NCI-H1694 treated with DMSO at 0.1 percent for 48 hours (cell line): ENCODE data around the gene PLCB3.

Experiments
- DNase-seq: peaks from one replicate; lab custom pipeline; 2025; lab: John Stamatoyannopoulos, UW

Gene PLCB3

GRCh38 chr11:64250415-64251015 lies 815 bp upstream of the PLCB3 start:
- no peak for DNase-seq

DNA sequence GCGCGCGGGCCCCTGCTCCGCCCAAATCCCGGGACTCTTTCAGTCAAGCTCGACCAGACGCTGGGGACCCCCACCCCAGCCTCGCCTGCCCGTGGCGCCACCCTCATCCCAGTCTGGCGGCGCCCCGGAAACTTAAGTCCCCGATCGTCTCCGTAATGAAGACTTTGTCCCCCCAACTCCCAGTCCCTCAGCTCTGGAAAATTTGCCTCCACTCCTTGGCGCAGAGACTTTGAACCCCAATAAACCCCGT lies 348 bp downstream of the PLCB3 start:
- no peak for DNase-seq

GRCh38 chr11:64252003-64252872 lies 908 bp downstream of the PLCB3 start:
- no peak for DNase-seq

DNA sequence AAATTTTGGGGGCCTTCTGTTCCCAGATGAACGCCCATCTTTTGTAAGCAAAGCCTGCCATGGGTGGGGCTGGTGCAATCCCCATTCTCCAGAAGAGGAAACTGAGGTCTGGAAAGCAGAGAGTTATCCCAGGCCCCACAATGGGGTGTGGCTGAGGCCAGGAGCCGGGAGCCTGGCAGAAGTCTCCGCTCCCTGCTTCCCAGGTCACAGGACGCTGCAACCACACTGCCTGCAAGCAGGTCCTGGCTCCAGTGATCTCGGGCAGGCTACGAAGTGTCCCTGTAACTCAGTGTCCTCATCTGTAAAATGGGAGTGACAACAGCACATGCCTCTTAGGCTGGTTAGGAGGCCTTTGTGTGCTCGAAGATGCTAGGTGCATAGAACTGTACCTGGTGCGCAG lies 1.7 kb downstream of the PLCB3 start:
- DNase-seq, result no peak

DNA sequence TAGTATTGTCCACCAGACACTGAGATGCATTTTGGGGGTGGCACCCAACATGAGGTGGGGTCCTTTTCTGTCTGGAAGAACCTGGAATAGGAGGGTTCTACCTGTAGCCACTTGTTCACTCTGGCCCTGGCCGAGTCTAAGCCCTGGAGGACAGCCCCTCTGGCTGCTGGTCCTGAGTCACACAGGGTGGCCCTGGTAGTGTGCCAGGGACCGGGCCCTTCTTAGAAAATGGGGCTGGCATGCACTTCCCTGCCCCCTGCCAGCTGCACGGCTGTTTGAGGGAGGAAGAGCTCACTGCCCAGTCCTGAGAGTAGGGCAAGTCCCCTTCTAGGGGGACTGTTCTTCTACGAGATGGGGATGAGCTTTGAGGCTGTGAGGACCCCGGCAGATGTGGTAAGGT lies 2.2 kb downstream of the PLCB3 start:
- DNase-seq, result no peak

- DNase-seq, result no peak
Observed at GRCh38 chr11:64254326-64254725, 3.0 kb downstream of the PLCB3 start.

DNA sequence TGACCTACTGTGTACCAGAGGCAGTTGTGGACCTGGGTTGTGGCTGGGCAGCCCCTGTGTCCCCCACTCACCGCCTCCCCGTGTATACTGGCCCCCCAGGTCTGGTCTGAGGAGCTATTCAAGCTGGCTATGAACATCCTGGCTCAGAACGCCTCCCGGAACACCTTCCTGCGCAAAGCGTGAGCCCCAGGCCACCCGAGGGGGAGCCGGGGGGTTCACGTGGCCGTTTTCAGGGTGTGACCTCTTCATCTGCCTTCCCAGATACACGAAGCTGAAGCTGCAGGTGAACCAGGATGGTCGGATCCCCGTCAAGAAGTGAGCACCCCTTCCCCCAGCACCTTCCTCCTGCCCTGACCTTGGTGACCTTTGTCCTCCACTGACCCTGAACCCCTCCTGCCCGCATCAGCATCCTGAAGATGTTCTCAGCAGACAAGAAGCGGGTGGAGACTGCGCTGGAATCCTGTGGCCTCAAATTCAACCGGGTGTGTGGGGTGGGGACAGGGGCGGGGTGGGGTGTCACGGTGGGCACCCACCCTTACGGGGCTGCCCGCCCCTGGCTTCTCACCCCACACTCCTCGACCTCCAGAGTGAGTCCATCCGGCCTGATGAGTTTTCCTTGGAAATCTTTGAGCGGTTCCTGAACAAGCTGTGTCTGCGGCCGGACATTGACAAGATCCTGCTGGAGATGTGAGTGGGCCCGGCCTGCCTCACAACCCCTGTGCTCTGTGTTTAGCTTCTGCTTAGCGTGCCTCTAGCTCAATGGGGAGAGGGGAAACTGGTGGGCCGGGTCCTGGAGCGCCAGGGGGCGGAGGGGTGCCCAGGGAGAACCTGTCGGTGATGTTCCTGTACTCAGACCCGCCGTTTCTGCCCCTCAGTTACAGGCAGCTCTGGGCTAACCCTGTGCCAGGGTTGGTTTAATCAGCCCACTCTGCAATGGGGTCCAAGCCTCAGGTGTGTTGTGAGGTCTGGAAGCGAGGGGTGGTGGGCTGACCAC lies 4.1 kb downstream of the PLCB3 start:
- DNase-seq, result no peak

- DNase-seq, result no peak
Observed at GRCh38 chr11:64256300-64256699, 5.0 kb downstream of the PLCB3 start.

- DNase-seq, result no peak
Observed at GRCh38 chr11:64258356-64258755, 7.0 kb downstream of the PLCB3 start.

DNA sequence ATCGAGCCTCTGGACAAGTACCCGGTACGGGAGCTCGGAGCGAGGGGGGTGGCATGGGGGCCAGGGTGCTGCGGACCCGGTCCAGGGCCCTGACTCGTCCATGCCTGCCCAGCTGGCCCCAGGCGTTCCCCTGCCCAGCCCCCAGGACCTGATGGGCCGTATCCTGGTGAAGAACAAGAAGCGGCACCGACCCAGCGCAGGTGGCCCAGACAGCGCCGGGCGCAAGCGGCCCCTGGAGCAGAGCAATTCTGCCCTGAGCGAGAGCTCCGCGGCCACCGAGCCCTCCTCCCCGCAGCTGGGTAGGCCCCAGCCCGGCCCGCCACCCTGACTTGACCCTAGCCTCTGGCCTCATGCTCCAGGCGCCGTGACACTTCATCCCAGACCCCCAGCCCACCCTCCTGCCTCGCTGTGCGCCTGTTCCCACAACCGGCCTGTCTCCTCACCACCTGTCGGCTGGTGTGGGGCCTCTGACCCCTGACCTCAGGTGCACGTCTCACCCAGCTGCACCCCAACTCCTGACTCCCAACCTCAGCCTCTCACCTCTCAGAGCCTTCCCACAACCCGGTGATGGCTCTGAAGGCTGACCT lies 7.7 kb downstream of the PLCB3 start:
- no peak for DNase-seq

- DNase-seq, result no peak
Observed at GRCh38 chr11:64259533-64260067, 8.3 kb downstream of the PLCB3 start.

DNA sequence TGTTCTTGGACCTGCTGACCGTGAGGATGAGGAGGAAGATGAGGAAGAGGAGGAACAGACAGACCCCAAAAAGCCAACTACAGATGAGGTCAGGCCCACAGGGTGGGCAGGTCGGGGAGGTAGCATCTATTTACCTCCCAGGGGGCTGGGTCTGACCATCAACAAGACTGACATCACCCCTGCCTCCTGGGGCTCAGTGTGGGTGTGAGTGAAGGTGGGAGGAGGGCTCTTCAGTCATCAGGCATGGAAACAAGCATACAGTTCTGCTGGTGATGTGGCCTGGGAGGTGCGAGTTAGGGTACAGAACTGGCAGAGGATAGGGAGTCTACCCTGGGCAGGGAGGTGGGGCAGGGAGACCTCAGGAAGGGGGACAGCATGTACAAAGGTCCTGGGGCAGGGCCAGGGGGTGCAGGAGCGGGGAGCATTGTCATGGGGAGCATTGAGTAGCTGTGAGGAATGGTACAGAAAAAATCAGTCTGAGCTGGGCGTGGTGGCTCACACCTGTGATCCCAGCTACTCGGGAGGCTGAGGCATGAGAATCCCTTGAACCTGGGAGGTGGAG lies 8.9 kb downstream of the PLCB3 start:
- no peak for DNase-seq

DNA sequence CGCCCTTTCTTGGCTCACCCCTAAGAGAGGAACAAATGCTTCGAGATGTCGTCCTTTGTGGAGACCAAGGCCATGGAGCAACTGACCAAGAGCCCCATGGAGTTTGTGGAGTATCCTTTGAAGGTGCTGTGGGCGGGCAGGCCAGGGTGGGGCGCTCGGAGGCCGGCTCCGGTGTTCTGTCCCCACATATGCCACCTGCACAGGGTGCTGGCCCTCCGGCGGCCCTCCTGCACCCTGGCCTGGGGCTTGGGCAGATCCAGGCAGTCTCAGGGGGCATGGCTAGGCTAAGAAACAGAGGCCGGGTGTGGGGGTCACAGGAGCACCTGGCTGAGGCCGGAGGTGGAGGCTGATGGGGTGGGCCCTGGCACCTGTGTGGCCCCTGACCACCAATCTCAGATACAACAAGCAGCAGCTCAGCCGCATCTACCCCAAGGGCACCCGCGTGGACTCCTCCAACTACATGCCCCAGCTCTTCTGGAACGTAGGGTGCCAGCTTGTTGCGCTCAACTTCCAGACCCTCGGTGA lies 10.3 kb downstream of the PLCB3 start:
- no peak for DNase-seq

DNA sequence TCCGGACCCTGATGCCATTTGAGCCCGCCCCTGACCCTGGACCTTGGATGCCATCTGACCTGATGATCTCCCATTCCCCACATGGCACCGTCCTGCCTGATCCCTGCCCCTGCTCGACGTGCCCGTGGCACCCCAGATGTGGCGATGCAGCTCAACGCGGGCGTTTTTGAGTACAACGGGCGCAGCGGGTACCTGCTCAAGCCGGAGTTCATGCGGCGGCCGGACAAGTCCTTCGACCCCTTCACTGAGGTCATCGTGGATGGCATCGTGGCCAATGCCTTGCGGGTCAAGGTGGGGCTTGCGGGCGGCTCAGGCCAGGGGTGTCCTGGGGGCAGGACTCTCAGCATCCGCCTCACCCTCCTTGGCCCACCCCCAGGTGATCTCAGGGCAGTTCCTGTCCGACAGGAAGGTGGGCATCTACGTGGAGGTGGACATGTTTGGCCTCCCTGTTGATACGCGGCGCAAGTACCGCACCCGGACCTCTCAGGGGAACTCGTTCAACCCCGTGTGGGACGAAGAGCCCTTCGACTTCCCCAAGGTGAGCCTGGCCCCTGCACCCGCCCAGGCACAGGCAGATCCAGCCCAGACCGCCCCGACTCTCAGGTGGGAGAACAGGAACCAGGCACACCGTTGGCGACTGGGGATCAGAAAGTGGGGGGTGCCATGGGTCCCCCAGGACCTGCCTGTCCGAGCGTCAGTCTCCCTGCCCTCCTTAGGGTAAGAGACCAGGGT lies 11.1 kb downstream of the PLCB3 start:
- DNase-seq, result no peak

DNA sequence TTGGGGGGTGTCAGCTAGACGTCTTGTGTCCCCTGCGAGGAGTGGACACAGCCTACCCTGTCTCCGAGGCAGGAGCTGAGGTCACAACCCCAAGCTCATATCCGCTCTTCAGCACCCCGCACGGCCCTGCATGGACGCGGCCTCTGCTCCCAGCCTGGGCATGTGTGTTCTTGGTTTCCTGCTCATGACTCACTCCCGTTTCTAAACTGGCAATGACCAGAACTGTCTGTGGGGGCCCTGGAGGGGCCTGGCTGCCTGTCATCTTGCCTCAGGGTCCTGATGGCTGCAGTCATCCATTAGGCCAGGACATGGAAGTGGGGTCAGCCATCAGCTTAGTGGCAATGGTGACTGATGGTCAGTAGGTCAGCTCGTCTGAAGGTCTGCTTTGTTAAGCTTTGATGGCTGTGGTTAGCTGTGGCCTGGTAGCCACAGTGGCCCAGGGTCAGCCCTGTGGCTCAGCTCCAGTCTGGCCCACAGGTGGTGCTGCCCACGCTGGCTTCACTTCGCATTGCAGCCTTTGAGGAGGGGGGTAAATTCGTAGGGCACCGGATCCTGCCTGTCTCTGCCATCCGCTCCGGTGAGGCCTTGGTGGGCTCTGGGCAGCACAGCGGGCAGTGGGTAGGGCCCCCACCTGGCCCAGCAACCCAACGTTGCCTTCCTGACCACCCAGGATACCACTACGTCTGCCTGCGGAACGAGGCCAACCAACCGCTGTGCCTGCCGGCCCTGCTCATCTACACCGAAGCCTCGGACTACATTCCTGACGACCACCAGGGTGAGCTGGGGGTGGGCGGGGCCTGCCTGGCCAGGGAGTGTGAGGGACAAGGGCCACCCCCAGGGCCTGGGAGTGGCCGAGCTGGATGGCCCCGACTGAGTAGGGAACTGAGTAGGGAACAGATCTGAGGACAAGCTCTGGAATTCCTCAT lies 12.0 kb downstream of the PLCB3 start:
- DNase-seq, result no peak

- no peak for DNase-seq
Observed at GRCh38 chr11:64263947-64264317, 12.6 kb downstream of the PLCB3 start.

GRCh38 chr11:64264371-64264852 lies 13.1 kb downstream of the PLCB3 start:
- no peak for DNase-seq

DNA sequence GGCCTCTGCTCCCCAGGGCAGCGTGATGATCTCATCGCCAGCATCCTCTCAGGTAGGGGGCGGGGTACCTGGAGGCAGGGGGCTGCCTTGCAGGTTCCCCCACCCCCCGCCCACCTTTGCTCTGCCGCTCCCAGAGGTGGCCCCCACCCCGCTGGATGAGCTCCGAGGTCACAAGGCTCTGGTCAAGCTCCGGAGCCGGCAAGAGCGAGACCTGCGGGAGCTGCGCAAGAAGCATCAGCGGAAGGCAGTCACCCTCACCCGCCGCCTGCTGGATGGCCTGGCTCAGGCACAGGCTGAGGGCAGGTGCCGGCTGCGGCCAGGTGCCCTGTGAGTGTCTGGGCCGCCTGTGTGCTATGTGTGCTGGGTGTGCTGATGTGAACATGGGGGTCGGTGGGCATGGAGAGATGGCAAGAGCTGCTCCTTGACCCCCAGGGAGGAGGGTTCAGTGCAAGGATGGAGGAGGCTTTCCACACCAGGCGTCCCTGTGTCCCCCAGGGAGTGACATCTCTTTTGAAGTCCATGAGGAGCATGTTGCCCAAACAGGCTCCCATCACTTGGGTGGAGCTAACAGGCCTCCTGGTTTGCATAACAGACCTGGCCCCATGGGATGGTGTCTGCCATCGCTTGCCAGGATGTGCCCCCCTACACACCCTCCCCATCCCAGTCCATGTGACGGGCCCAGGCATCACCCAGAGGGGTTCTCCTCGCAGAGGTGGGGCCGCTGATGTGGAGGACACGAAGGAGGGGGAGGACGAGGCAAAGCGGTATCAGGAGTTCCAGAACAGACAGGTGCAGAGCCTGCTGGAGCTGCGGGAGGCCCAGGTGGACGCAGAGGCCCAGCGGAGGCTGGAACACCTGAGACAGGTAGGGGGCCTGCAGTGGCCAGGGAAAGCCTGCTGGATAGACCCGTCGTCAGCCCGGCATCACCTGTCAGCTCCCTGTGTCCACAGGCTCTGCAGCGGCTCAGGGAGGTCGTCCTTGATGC lies 14.1 kb downstream of the PLCB3 start:
- no peak for DNase-seq
